RWPE1 (cell line): ENCODE measurements around the gene ABCG8.
A peak's percentile ranks its signal among the peaks of the same experiment; 100 is the strongest.

Experiments
- CTCF ChIA-PET: fragments of 350-600 bp; sonication (Branson Sonifier 250); formaldehyde crosslinking; extraction: SDS; loops from one replicate; lab custom pipeline; 2021; lab: Yijun Ruan, JAX
- POLR2A ChIA-PET: fragments of 400-600 bp; formaldehyde crosslinking; extraction: SDS; loops from one replicate; lab custom pipeline; 2020; ENCODE audit warnings: antibody characterized with exemption; ENCODE audit not compliant: low non-redundant PET; lab: Yijun Ruan, JAX
- DNase-seq: peaks from one replicate; pipeline ENCODE4 v3.0.0; 2012; ENCODE audit warnings: low spot score
- H3K27ac ChIP-seq: fragments of 450-650 bp; 2 replicates; pipeline ENCODE4 v1.5.1; 2017
- CTCF ChIP-seq: fragments of 450-650 bp; conservative IDR thresholded peaks from 2 replicates; pipeline ENCODE4 v1.5.1; 2017; ENCODE audit warnings: low read depth, mild to moderate bottlenecking

Gene ABCG8

GRCh38 chr2:43798300-43798699 lies 40.5 kb upstream of the ABCG8 start:
- ChIA-PET CTCF (interaction anchor here (0.5 to 0.7 kb wide), 4 partner anchors 79 to 1207 kb away, joined by 3 to 4 read pairs (median 4); no protein-coding TSS in a partner anchor), POLR2A (no interaction called here)
- no peak overlapping the region for H3K27ac ChIP-seq
- peak; percentile 17; the same call in 1 of the 2 replicates for TF ChIP-seq CTCF
- DNase-seq: peak; percentile 17

- no peak for DNase-seq
- H3K27ac ChIP-seq: no peak overlapping the region
- CTCF ChIA-PET: no interaction called here
- no peak for TF ChIP-seq CTCF
- POLR2A ChIA-PET: no interaction called here
Observed at GRCh38 chr2:43800894-43801293, 37.9 kb upstream of the ABCG8 start.

- H3K27ac ChIP-seq: no peak overlapping the region
- POLR2A ChIA-PET: no interaction called here
- no peak for DNase-seq
- no peak for TF ChIP-seq CTCF
- CTCF ChIA-PET: no interaction called here
Observed at GRCh38 chr2:43802135-43802534, 36.6 kb upstream of the ABCG8 start.

- ChIA-PET POLR2A (no interaction called here), CTCF (no interaction called here)
Observed at GRCh38 chr2:43803113-43803512, 35.7 kb upstream of the ABCG8 start.

GRCh38 chr2:43806719-43807031 lies 32.1 kb upstream of the ABCG8 start:
- POLR2A ChIA-PET: no interaction called here
- no peak overlapping the region for H3K27ac ChIP-seq
- no peak for TF ChIP-seq CTCF
- CTCF ChIA-PET: interaction anchor here (0.6 kb wide), 2 partner anchors 182 to 414 kb away, joined by 3 to 7 read pairs; no protein-coding TSS in a partner anchor
- no peak for DNase-seq

More at GRCh38 chr2:43803113-43803512, 35.7 kb upstream of the ABCG8 start:
- no peak for TF ChIP-seq CTCF
- no peak for DNase-seq
- no peak overlapping the region for H3K27ac ChIP-seq

GRCh38 chr2:43810452-43810851 lies 28.3 kb upstream of the ABCG8 start:
- ChIA-PET POLR2A (no interaction called here), CTCF (interaction anchor here (0.7 kb wide), 1 partner anchor 197 kb away, joined by 4 read pairs; no protein-coding TSS in a partner anchor)
- no peak for DNase-seq
- H3K27ac ChIP-seq: no peak overlapping the region
- TF ChIP-seq CTCF: no peak
